Type B pancreatic cell (in vitro differentiated cells): ENCODE data around the gene FAM3C. TPM values are rescaled to one million over a fixed set of nuclear protein-coding genes. Genes with fewer than 3 reads are reported as not detected.

ENCODE experiments used
- DNase-seq: peaks from one replicate; pipeline ENCODE4 v3.0.0; 2021; ENCODE audit warnings: mixed read lengths; ENCODE audit not compliant: unreplicated experiment; ENCODE audit errors: extremely low spot score
- H3K27ac Mint-ChIP-seq: 2 replicates; pipeline ENCODE4 v1.8.0; 2021; ENCODE audit warnings: mild to moderate bottlenecking, mixed read lengths
- H3K27me3 Mint-ChIP-seq: 2 replicates; pipeline ENCODE4 v1.8.0; 2021; ENCODE audit warnings: mixed read lengths
- H3K36me3 Mint-ChIP-seq: 2 replicates; pipeline ENCODE4 v1.8.0; 2021; ENCODE audit warnings: mixed read lengths
- H3K4me1 Mint-ChIP-seq: one replicate; pipeline ENCODE4 v1.8.0; 2021; ENCODE audit warnings: mixed read lengths; ENCODE audit not compliant: unreplicated experiment
- H3K4me3 Mint-ChIP-seq: 2 replicates; pipeline ENCODE4 v1.8.0; 2021; ENCODE audit warnings: mild to moderate bottlenecking, mixed read lengths
- H3K9me3 Mint-ChIP-seq: 2 replicates; pipeline ENCODE4 v1.8.0; 2021; ENCODE audit warnings: mixed read lengths
- total RNA-seq: library from RNA; stranded (reverse); gene quantifications from 2 replicates; pipeline ENCODE4 v1.2.1, GENCODE V29; 2021; ENCODE audit warnings: low replicate concordance
- TF ChIP-seq, protein P1 (sequence below): fragments of 200-600 bp; sonication (generic); conservative IDR thresholded peaks from 2 replicates; pipeline ENCODE4 v1.5.0; 2021; ENCODE audit warnings: antibody characterized with exemption, mild to moderate bottlenecking

FAM3C gene
- total RNA-seq, 1 donor from 2014 or later, result 73.9 TPM

DNA sequence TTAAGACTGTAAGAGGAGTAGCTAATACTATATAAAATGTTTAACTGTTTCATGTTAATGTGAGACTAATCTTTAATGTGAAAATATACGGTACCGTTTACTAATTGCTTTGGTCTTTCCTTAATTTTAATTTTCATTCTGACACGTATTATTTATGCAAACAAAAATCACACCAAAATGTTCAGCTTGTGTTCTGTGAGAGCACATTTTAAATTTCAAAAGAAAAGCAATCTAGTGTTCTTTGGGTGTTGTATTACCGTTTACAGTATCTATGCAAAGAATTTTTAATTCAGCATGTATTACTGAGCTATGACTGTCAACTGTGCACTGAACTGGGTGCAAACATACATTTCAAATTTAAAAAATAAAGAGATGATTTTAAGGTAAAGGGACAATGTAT lies 65.1 kb downstream of the FAM3C start:
- no peaks in the 10 kb centered on the region for H3K9me3 Mint-ChIP-seq
- no peak overlapping the region for H3K4me3 Mint-ChIP-seq
- no peak overlapping the region for H3K27ac Mint-ChIP-seq
- no peaks in the 10 kb centered on the region for H3K36me3 Mint-ChIP-seq
- H3K27me3 Mint-ChIP-seq, result peaks cover 60% of the 10 kb centered on the region
- DNase-seq, result no peak
- TF ChIP-seq, protein P1, sequence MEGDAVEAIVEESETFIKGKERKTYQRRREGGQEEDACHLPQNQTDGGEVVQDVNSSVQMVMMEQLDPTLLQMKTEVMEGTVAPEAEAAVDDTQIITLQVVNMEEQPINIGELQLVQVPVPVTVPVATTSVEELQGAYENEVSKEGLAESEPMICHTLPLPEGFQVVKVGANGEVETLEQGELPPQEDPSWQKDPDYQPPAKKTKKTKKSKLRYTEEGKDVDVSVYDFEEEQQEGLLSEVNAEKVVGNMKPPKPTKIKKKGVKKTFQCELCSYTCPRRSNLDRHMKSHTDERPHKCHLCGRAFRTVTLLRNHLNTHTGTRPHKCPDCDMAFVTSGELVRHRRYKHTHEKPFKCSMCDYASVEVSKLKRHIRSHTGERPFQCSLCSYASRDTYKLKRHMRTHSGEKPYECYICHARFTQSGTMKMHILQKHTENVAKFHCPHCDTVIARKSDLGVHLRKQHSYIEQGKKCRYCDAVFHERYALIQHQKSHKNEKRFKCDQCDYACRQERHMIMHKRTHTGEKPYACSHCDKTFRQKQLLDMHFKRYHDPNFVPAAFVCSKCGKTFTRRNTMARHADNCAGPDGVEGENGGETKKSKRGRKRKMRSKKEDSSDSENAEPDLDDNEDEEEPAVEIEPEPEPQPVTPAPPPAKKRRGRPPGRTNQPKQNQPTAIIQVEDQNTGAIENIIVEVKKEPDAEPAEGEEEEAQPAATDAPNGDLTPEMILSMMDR, result no peak
- peaks cover 10% of the 10 kb centered on the region for H3K4me1 Mint-ChIP-seq

DNA sequence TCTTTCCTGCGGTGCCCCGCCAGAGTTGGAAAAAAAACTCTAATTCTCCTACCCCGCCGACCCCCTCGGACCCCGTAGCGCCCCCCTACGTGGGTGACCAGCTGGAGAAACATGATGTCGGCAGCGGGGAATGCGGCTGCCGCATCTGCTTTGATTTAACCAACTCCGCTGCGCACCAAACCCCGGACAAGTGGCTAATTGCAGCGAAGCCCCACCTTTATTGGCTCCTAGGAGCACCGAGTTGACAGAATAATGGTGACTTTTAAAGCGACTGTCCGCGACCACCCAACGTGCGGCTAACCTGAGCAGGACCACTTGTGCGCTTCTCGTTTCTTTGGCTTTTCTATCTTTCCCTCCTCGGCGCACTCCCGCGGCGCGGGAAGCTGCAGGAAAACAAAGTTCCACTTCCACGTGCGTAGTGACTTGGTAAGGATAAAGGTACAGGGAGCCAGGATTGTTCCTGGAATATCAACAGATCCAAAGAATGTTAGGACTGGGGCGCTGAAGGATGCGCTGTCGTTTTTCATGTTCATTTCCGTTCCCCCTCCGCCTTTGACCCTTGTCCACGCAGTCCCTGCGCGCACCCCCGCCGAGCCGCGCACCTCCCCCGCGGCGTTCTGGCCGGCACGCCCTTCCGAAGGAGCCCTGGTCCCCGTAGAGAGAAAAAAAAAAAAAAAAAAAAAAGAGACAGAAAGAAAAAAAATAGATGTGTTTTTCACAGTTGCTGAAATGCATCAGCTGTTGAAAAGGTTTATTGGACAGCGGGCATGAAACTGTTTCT lies 65.9 kb downstream of the FAM3C start:
- peaks cover 58% of the 10 kb centered on the region for H3K27me3 Mint-ChIP-seq
- TF ChIP-seq, protein P1, result no peak
- peak; percentile 72 for DNase-seq
- peak overlapping the region; percentile 88 for H3K4me3 Mint-ChIP-seq
- H3K9me3 Mint-ChIP-seq, result no peaks in the 10 kb centered on the region
- H3K4me1 Mint-ChIP-seq, result peaks cover 10% of the 10 kb centered on the region
- H3K36me3 Mint-ChIP-seq, result no peaks in the 10 kb centered on the region
- peak overlapping the region; percentile 13 for H3K27ac Mint-ChIP-seq

- H3K4me3 Mint-ChIP-seq, result peak overlapping the region; percentile 88
- peaks cover 10% of the 10 kb centered on the region for H3K4me1 Mint-ChIP-seq
- no peaks in the 10 kb centered on the region for H3K9me3 Mint-ChIP-seq
- peaks cover 53% of the 10 kb centered on the region for H3K27me3 Mint-ChIP-seq
- no peak for DNase-seq
- no peaks in the 10 kb centered on the region for H3K36me3 Mint-ChIP-seq
- H3K27ac Mint-ChIP-seq, result peak overlapping the region; percentile 13
- TF ChIP-seq, protein P1, result no peak
Measured at GRCh38 chr7:121329191-121330052, 66.7 kb downstream of the FAM3C start.

GRCh38 chr7:121328508-121329190 lies 67.5 kb downstream of the FAM3C start, which contains the start of gene WNT16:
Gene WNT16, plus strand, starts transcription at chr7:121329000. Its CDS starts 293 bp downstream, at chr7:121329293.
- H3K9me3 Mint-ChIP-seq, result no peaks in the 10 kb centered on the region
- no peak for DNase-seq

GRCh38 chr7:121327671-121328070 lies 68.4 kb downstream of the FAM3C start:
- no peaks in the 10 kb centered on the region for H3K9me3 Mint-ChIP-seq
- H3K4me3 Mint-ChIP-seq, result no peak overlapping the region
- H3K27me3 Mint-ChIP-seq, result peaks cover 60% of the 10 kb centered on the region
- H3K36me3 Mint-ChIP-seq, result no peaks in the 10 kb centered on the region
- H3K4me1 Mint-ChIP-seq, result peaks cover 10% of the 10 kb centered on the region
- no peak for DNase-seq
- TF ChIP-seq, protein P1, result no peak
- no peak overlapping the region for H3K27ac Mint-ChIP-seq

More at GRCh38 chr7:121328508-121329190, 67.5 kb downstream of the FAM3C start, which contains the start of gene WNT16:
- Mint-ChIP-seq H3K4me1 (peaks cover 10% of the 10 kb centered on the region), H3K4me3 (peak within 1 kb of the TSS; percentile 88), H3K27ac (peak within 1 kb of the TSS; percentile 13), H3K27me3 (peaks cover 57% of the 10 kb centered on the region), H3K36me3 (no peaks in the 10 kb centered on the region)
- TF ChIP-seq, protein P1, result no peak
